ENCODE results near the gene PGAP3.
A peak's percentile ranks its signal among the peaks of the same experiment; 100 is the strongest.

The PGAP3 gene

DNA sequence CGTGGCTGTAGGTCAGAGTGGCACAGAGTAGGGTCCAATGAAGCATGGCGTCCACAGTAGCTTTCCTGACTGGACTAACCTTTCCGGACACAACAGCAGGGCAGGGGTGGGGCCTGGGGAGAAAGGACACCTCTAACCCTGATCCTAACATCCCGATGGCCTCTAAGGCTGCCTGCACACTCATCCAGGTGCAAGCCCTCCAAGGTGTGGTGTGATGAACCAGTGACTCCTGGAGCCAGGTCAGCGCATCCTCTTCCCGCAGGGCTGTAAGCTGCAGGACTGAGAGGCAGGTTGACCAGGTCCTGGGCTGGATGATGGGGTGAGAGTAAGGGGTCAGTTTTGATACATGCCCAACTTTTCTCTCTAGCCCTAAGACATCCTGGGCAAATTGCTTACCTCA, 8.9 kb upstream of the PGAP3 start:
- DNase-seq = no peak

DNA sequence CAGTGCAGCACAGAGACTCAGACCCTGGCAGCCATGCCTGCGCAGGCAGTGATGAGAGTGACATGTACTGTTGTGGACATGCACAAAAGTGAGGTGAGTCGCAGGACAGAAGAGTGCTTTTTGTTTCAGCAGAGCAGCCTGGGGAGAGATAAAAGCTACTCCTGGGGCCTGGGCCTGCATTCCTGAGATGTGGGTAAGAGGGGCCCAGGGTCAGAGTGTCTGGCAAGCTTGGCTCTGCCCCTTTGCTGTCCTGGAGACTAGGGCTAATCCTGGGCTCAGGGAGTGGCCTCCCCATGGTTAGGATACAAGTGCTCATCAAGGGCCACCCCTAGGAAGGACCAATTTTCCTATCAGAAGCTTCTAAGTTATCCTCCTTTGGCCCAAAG, 7.2 kb upstream of the PGAP3 start:
- DNase-seq = no peak

DNA sequence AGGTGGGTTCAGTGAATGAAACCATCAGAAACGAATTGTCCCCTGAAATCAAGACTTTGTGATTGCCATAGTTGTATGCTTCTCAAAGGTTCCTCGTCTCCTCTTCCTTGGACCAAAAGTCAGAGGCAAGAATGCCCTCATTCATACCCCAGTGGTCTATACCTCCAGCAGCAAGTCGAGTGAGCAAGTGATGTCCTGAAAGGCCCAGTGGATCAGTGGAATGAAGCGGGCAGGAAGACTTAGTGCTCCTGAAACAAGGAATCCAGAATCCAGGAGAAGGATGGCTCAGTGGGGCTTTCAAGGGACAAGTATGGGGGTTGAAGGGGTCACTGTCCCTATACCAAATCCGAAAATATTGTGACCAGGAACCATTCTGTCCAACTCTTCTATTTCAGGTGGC, 6.7 kb upstream of the PGAP3 start:
- no peak for DNase-seq

DNA sequence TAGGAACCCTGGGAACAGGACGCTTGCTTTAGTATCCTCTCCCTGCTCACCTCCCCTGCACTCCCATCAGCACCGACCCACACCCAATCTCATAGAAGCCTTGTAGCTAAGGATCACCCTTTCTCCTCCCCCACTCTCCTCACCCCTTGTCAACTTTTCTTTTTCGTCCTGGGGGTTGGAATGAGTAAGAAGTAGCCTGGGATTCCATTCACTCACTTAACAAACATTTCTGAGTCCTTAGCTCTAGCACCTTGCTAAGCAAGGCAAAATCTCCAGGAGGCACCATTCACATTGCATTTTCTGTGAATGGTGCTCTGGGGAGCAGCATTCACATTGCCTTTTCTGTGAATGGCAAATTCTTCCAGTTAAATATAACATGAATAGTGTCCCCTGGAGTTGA, 1.1 kb upstream of the PGAP3 start:
- no peak for DNase-seq

DNA sequence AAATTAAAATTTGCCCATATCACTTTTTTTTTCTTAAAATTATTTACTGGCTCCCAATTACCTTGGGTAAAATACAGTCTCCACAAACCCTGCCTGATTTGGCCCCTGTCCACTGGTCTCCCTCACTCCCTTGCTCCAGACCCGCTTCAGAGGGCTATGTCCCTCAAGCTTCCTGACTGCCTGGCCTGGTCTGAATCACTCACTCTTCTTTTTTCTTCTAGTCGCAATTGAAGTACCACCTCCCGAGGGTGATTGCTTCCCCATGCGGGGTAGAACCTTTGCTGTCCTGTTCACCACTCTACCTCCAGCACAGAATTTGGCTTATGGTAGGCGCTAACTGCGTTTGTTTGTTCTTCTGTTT, 598 bp upstream of the PGAP3 start:
- no peak for DNase-seq

GRCh38 chr17:39687101-39687545, 734 bp downstream of the PGAP3 start:
- DNase-seq = no peak

DNA sequence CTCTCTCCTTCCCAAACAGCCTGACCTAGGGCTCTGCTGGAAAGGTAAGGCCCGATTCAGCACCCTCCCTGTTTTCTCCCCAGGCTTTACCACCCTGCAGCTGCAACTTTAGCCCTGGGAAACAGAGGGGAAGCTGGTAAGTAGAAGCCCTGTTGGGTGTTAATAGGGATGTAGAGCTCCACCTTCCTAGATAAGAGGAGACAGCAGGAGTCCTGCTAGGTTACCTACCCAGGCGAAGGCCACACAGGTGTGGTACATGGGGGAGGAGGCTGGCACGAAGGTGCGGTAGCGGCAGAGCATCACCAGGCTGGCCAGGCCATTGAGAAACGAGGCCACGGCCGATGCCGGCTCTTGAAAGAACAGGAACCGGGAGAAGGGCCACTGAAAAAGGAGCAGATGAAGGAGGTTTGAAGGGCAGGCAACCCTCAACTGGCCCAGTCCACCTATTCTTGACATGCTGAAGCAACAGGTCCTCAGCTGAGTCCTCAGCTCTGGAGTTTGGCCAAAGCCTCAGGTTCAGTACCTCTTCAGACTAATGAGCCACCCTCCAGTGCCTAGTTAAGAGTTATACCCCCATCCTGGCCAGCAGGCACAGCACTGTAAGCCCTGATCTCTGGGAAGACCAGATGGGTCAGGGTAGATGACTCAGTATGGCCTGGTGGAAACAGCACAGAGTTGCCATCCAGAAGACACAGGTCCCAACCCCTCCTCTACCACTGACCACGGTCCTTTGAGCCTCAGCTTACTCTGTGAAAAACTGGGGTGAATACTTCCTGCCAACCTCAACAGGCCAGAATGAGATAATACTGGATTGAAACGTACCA, 3.3 kb downstream of the PGAP3 start:
- DNase-seq = no peak

- no peak for DNase-seq
These were observed 4.4 kb downstream of the PGAP3 start for GRCh38 chr17:39683295-39683939.

GRCh38 chr17:39679521-39680192, 8.2 kb downstream of the PGAP3 start:
- peak; percentile 58 for DNase-seq

GRCh38 chr17:39678340-39679116, 9.3 kb downstream of the PGAP3 start:
- DNase-seq = no peak

DNA sequence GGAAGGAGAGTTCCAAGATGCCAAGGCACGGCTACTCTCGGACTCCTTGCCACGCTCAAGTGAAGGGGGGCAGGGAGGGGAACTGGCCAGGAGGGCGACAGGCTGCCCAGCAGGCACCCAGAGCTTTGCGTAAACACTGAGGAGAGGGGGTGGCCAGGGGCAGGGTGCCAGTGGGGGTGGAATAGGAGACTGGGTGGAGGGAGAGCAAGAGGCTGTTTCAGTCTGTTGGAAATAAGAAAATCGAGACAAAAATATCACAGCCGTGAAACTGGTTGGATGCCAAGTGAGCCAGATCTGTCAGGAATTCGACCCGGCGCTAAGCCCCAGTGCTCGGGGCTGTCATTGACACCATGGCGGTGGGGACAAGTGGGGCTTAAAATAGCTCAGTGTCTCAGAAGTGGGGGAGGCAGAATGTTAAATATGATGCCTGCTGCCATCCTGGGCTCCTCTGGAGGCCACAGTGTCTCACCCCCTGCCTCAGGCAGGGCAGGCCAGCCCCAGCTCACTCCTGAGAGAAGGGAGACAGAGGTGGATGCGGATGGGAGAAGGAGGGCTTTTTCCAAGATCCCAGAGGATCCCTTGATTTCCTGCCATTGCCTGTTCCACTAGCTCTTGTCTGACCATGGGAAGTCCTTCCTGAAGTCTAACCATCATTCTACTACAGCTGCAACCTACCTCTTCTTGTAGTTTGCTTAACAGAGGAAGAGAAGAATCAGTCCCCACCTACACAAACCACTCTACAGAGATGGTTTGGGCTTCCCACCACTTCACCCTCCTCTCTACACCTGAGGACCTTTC, 10.1 kb downstream of the PGAP3 start:
- DNase-seq = no peak

DNA sequence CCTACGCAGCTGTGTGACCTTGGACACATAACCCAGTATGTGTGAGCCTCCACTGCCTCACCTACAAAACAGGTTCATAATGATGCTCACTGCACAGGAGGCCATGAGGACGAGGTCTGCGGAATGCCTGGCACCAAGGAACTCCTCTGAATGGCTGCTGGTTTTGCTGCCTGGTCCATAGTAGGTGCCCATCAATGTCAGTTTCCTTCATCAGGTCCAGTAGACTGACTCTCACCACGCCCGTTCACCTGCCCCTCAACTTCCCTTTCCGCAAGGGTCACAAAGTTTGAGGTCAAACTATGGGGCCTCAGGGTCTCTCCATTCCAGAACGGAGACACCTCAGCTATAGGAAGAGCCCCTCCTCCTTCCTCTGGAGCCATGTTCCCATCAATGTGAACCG, 10.8 kb downstream of the PGAP3 start:
- no peak for DNase-seq

DNA sequence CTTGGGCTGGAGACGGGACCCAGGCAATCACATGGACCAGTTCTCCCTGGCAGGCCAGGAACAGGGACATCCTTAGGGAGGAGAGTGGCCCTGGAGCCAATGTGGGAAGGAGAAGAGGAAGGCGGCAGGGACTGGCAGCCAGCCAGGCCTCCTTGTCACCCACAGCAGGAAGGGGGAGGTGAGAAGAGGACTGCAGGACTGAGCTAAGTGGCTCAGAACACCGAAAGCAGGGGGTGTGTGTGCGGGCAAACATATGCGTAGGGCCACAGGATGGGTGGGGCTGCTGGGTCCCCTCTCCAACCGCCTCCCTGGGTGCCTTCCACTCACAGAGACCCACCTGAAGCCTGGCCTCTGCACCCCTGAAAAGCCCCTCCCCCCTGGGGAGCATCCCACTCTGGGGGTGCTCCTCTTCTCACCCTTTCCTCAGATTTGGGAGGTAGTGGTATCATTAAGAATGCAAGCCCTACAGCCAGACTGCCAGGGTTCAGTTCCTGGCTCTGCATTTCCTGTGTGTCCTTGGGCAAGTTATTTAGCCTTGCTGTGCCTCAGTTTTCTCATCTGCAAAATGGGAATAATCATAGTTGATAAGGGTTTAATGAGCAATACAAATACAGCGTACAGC, 11.5 kb downstream of the PGAP3 start:
- peak; percentile 70 for DNase-seq

DNA sequence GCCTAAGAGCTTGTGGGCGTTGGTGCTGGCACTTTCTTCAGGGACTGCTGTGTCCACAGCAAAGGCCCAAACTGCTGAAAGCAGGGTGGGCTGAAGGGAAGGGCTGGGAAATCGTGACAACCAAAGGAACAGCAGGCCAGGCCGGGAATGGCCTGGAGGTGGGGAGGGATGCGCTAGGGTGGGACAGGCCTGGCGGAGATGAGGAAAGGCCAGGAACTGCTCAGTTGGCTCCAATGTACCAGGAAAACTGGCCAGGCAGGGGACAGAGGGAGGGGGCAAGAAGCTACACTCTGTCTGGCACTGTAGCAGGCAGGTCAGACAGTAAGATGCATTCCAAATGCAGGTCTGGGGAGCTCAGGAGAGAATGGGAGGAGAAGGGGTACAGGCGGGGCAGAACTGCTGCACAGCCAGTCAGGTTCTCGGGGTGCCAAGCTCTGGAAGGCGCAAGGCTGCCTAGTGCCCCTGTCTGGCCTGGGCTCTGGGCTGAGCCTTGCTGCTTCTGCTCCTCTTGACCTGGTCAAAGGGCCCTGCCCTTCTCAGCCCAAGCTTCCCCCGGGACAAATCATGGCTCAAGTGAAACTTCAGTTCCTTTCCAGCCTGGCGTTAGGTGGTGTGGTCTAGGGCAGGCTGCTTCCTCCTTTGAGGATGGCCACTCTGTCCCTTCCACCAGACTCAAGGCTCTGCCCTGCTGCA, 12.3 kb downstream of the PGAP3 start:
- no peak for DNase-seq

DNA sequence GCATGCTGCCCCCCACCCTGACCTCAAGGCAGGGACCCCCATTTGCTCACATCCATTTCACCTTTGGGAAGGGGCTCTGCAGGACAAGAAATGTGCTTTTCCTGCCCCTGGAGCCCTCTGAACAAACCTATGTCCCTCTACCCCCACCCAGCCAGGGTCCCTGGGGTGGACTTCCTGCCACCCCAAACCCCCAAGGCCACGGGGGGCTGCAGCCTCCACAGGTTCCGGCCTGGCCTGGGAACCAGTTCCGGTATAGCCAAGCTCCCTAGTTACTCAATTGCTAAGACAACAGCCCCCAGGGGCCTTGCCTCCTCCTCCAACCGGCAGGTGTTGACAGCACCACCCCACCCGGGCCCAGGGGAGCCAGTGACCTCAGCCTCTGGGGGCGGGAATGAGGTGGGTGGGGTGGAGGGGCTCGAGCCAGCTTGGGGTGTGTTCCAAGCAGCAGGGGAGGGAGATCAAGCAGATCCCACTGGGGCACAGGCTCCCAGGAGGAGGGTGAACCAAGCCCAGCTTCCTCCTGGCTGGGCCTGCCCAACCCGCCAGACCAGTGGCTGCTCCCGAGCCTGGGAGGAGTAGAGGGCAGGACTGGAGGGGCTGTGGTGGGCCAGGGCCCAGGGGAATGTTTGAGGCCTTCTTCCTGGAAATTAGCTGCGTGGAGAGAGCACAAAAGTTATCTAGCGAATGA, 13.0 kb downstream of the PGAP3 start:
- DNase-seq = peak; percentile 25

DNA sequence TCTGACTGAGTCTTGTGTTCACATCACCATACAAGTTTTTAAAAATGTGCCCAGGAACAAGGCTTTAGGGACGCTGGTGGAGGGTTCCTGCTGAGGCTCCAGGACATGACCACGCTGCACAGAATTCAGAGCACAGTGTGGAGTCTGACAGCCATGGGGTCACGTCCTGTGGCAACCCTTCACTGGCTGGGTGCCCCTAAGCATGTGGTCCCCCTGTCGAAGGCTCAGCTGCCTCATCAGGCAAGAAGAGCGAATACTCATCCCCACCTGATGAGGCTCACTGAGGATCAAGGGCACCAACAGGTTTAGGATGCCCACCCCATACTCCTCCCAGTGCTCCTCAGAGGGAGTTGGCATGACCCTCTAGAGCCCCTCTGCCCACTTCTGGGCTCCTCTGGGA, 13.7 kb downstream of the PGAP3 start:
- DNase-seq = no peak

DNA sequence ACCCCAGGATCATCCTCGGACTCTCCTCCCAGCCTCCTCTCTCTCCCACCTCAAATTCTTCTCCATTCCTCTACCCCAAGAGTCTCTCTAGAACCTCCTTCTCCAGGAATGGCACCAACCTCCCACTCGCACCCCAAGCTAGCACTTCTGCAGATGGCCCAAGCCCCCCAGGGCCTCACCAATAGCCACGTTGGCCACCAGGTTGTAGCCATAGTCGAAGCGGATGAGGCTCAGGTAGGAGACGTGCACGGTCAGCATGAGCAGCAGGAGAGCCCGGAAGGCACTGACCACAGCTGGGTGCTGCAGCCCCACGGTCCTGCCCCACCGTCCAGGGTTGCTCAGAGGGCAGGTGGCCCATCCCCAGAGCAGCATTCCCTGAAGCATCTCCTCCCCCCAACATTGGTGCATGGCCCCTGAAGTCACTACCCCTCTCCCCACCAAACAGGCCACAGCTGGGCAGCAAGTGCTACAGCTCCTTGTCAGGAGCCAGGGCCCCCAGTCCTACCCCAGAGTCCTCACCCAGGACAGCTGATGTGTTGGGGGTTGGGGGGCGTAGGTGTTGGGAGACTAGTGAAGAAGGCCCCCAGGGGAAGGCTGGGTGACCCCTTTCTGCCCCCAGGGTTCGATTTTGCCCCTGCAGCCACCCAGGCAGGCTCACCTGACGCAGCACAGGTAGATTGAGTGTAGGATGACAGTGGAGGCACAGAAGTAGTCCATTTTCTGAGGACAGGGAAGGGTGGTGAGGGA, 14.3 kb downstream of the PGAP3 start:
- DNase-seq = no peak

DNA sequence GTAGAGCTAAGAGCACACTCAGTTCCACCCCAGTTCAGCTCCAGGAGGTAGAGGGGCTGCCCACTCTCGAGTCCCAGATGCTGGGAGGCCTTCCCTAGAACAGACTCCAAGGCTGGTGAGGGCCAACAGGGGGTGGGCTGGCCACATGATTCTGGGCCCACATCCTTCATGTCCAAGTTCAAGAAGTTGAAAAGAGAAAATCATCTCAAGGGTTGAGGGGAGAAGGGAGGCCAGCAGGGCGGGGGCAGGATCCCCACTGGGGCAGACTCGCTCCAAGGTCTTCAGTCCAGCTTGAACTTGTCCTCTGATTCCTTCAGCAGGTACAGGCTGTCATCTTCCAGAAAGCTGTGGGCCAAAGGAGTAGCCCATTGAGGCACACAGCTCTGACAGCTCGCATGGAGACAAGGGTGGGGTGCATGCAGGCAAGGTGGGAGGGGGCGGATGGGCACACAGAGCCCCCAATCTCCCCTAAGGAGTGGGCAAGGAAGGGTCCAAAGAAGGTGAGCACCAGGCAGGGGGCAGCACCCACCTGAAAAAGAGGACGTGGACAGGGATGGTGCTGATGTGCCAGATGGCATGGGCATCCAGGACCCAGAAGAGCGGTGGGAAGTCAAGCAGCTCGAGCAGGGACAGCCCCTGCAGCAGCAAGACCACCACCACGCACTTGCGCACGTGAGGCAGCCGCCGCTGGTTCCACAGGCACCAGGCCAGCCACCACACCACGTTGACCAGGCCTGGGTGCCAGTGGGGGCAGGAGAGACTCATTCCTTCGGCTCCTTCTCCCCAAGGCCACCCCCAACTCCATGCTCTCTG, 15.1 kb downstream of the PGAP3 start:
- DNase-seq = no peak

Measured in CD4-positive, alpha-beta T cell treated with Interleukin-15 for 1 hour (primary cell).